ENCODE data around the gene C10orf53.
A peak's percentile ranks its signal among the peaks of the same experiment; 100 is the strongest.

C10orf53 gene

DNA sequence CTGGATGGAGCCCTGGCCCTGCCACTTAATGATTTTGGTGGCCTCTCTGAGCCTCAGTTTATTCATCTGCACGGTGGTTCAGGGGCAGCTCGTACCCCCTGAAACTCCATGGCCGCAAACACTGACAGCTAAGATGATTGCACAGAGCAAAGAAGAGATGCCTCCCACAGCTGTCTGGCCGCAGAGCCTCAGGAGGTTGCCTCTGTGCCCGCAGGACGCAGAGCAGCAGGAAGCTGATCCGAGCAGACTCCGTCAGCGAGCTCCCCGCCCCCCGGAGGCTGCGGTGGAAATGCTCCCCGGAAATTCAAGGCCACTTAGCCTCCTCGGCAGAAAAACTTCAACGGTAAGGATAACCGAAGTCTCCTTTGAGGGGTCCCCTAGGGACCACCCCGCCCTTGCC is 30.2 kb upstream of the C10orf53 start:
- H3K36me3 Mint-ChIP-seq (ENCODE audit: low read depth): no peaks in the 10 kb centered on the region
- H3K27me3 Mint-ChIP-seq: peaks cover 7% of the 10 kb centered on the region
- H3K4me1 Mint-ChIP-seq: peaks cover 21% of the 10 kb centered on the region
- no peaks in the 10 kb centered on the region for H3K9me3 Mint-ChIP-seq
- peak; percentile 59 for DNase-seq
- peak; percentile 69 for ATAC-seq
- no peak overlapping the region for H3K4me3 Mint-ChIP-seq
- no peak overlapping the region for H3K27ac Mint-ChIP-seq

DNA sequence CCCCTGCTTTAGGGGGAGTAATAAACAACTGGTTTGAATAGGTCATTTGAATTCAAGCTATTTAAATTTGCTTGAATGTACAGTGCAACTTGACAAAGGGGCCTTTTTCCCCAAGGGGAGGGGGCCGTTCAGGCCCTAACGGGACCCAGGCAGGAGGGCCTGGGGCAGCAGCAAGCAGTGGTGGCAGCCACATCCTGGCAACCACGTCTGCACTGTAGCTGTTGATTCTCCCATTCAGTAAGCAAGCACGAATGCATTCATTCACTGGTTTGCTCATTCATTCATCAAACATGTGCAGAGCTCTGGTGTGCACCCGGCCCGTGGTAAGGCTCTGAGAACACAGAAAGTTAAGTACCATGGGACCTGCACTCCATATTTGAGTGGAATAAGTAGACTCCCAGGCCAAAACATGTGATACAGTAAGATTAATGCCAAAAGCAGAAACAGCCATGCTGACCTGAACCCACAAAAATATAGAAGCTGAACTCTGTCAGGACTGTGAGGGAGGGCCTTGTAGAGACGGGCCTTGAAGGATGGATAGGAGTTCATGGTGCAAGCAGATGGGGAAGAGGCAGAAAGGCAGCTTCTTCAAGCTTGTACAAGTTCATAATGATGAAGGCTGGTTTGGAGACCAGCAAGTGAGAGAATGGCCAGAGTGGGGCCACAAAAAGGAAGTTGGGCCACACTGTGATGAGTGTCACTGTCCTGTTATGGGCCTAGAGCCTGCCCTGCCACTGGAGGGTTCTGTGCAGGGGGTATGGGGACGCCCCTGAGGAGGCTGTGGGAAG is 29.3 kb upstream of the C10orf53 start:
- Mint-ChIP-seq H3K4me1 (peaks cover 21% of the 10 kb centered on the region), H3K27me3 (peaks cover 7% of the 10 kb centered on the region), H3K36me3 (ENCODE audit: low read depth) (no peaks in the 10 kb centered on the region), H3K9me3 (no peaks in the 10 kb centered on the region), H3K4me3 (no peak overlapping the region), H3K27ac (no peak overlapping the region)
- no peak for ATAC-seq
- no peak for DNase-seq

- H3K27me3 Mint-ChIP-seq: peaks cover 7% of the 10 kb centered on the region
- no peaks in the 10 kb centered on the region for H3K36me3 Mint-ChIP-seq (ENCODE audit: low read depth)
- no peak overlapping the region for H3K27ac Mint-ChIP-seq
- DNase-seq (no peak), ATAC-seq (no peak)
- no peak overlapping the region for H3K4me3 Mint-ChIP-seq
- H3K9me3 Mint-ChIP-seq: no peaks in the 10 kb centered on the region
- peaks cover 21% of the 10 kb centered on the region for H3K4me1 Mint-ChIP-seq
These were observed 28.8 kb upstream of the C10orf53 start for GRCh38 chr10:49650724-49651034.

GRCh38 chr10:49651039-49651835 is 28.2 kb upstream of the C10orf53 start:
- H3K4me3 Mint-ChIP-seq: no peak overlapping the region
- ATAC-seq (no peak), DNase-seq (no peak)
- H3K27ac Mint-ChIP-seq: no peak overlapping the region
- H3K36me3 Mint-ChIP-seq (ENCODE audit: low read depth): no peaks in the 10 kb centered on the region
- no peaks in the 10 kb centered on the region for H3K9me3 Mint-ChIP-seq
- H3K4me1 Mint-ChIP-seq: peaks cover 21% of the 10 kb centered on the region
- H3K27me3 Mint-ChIP-seq: peaks cover 7% of the 10 kb centered on the region

- H3K27me3 Mint-ChIP-seq: peaks cover 7% of the 10 kb centered on the region
- H3K36me3 Mint-ChIP-seq (ENCODE audit: low read depth): no peaks in the 10 kb centered on the region
- no peak for ATAC-seq
- peaks cover 21% of the 10 kb centered on the region for H3K4me1 Mint-ChIP-seq
- H3K27ac Mint-ChIP-seq: no peak overlapping the region
- no peak overlapping the region for H3K4me3 Mint-ChIP-seq
- no peak for DNase-seq
- no peaks in the 10 kb centered on the region for H3K9me3 Mint-ChIP-seq
These were observed 27.5 kb upstream of the C10orf53 start for GRCh38 chr10:49651917-49652316.

DNA sequence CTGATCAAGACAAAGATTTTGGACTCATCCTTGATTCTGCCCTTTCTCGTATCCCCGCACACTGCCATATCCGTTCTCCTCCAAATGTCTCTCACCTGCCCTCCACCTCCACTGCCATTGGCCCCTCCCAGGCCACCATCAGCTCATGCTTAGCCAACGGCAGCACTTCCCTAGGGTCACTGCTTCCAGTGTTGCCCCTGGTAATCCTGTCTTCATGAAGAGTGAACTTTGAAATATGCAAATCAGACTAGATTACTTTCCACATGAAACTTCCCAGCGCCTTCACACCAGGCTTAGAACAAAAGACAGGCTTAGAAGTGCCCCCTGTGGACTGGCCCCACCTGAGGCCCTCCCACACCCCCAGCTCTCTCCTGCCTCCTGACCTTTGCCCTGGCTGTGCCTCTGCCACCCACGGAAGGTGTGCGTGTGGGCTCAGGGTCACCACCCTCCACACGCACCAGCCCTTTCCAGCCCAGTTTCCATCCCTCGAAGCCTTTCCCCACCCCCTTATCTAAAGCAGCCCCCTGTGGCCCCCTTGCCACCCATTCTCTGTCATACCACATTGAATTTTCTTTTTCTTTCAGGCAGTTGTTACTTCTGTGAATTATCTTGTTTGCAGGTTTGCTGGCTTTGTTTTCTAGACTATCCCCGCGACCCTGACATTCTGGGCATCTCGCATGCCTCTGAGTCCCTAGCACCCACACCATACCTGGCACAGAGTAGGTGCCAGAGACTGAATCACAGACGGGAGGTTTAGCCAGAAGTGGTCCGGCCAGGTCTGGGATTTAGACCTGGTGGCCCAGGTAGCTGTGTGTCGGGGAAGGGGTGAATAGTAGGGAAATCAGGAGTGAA is 26.8 kb upstream of the C10orf53 start:
- ATAC-seq (no peak), DNase-seq (no peak)
- Mint-ChIP-seq H3K36me3 (ENCODE audit: low read depth) (no peaks in the 10 kb centered on the region), H3K27ac (no peak overlapping the region), H3K4me3 (no peak overlapping the region), H3K4me1 (peaks cover 21% of the 10 kb centered on the region), H3K27me3 (peaks cover 7% of the 10 kb centered on the region), H3K9me3 (no peaks in the 10 kb centered on the region)

- Mint-ChIP-seq H3K4me3 (no peak overlapping the region), H3K27ac (no peak overlapping the region), H3K9me3 (no peaks in the 10 kb centered on the region), H3K4me1 (peaks cover 17% of the 10 kb centered on the region), H3K36me3 (ENCODE audit: low read depth) (no peaks in the 10 kb centered on the region), H3K27me3 (peaks cover 6% of the 10 kb centered on the region)
- DNase-seq (no peak), ATAC-seq (no peak)
These were observed 26.1 kb upstream of the C10orf53 start for GRCh38 chr10:49653273-49653929.

- no peak for DNase-seq
- Mint-ChIP-seq H3K4me3 (no peak overlapping the region), H3K36me3 (ENCODE audit: low read depth) (no peaks in the 10 kb centered on the region), H3K4me1 (peaks cover 11% of the 10 kb centered on the region), H3K27ac (no peak overlapping the region), H3K27me3 (peaks cover 5% of the 10 kb centered on the region), H3K9me3 (peaks cover 6% of the 10 kb centered on the region)
- no peak for ATAC-seq
These were observed 25.3 kb upstream of the C10orf53 start for GRCh38 chr10:49654036-49654693.

GRCh38 chr10:49655099-49655498 is 24.4 kb upstream of the C10orf53 start:
- H3K36me3 Mint-ChIP-seq (ENCODE audit: low read depth): no peaks in the 10 kb centered on the region
- H3K9me3 Mint-ChIP-seq: peaks cover 13% of the 10 kb centered on the region
- H3K4me3 Mint-ChIP-seq: no peak overlapping the region
- H3K27ac Mint-ChIP-seq: no peak overlapping the region
- no peak for DNase-seq
- ATAC-seq: no peak
- H3K4me1 Mint-ChIP-seq: peaks cover 2% of the 10 kb centered on the region
- peaks cover 5% of the 10 kb centered on the region for H3K27me3 Mint-ChIP-seq

DNA sequence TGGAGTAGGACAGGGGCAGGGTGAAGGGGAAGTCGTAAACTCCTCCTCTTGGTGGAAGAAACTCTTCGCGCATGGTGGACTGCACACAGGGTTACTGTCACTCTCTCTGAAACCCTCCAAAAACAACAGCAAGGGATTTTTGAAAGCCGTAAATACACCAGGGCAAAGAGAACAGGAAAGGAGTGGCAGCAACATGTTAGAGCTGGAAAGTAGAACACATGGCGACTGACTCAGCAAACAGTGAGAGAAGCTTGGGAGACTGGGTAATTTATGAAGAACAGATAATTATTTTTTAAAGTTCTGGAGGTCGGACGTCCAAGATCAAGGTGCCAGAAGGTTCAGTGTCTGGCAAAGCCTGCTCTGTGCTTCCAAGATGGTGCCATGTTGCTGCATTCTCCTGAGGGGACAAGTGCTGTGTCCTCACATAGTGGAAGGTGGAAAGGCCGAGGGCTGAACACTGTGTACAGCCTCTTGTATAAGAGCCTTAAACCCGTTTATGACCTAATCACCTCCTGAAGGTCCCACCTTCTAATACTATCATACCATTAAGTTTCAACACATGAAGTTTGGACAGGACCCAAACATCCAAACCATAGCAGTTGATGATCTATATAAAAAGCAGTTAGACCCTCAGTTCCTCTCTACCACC is 22.5 kb upstream of the C10orf53 start:
- H3K4me3 Mint-ChIP-seq: no peak overlapping the region
- ATAC-seq (no peak), DNase-seq (no peak)
- peaks cover 13% of the 10 kb centered on the region for H3K9me3 Mint-ChIP-seq
- H3K27me3 Mint-ChIP-seq: peaks cover 5% of the 10 kb centered on the region
- H3K27ac Mint-ChIP-seq: no peak overlapping the region
- H3K36me3 Mint-ChIP-seq (ENCODE audit: low read depth): no peaks in the 10 kb centered on the region
- H3K4me1 Mint-ChIP-seq: no peaks in the 10 kb centered on the region

GRCh38 chr10:49657606-49658005 is 21.8 kb upstream of the C10orf53 start:
- no peak for ATAC-seq
- H3K9me3 Mint-ChIP-seq: peaks cover 13% of the 10 kb centered on the region
- no peak overlapping the region for H3K4me3 Mint-ChIP-seq
- no peak for DNase-seq
- H3K27ac Mint-ChIP-seq: no peak overlapping the region
- peaks cover 2% of the 10 kb centered on the region for H3K27me3 Mint-ChIP-seq
- no peaks in the 10 kb centered on the region for H3K4me1 Mint-ChIP-seq
- no peaks in the 10 kb centered on the region for H3K36me3 Mint-ChIP-seq (ENCODE audit: low read depth)

DNA sequence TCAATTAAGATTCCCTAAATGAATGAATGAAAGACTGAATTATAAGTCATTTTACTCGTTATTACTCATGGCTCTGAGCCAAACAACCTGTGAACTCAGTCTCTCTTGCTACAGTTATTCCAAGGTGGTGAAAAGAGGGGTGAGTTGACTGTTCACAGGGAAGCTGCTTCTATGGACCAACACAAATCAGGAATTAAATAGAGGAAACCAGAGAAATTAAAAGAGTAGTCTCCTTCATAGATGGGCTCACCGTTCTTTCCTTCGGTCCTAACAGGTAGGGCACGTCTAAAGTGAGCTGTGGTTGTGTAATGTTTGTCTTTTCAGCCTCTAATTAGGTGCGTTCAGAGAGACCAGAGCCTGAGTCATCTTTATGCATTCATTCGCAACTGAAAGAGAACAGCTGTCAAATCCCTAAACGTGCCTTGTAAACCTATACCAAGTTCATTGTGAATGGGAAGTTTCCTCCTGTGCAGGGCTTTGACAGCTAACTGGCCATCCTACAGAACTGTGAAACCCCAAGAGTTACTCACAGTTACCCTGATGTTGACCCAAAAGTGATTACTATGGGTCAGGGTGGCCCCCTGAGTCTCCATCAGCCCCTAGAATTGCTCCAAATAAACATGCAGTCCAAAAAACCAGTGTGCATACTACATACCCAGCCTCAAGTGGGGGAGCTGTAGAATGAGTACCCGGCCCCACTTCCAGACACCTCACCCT is 18.2 kb upstream of the C10orf53 start:
- no peaks in the 10 kb centered on the region for H3K27me3 Mint-ChIP-seq
- no peak overlapping the region for H3K4me3 Mint-ChIP-seq
- no peak overlapping the region for H3K27ac Mint-ChIP-seq
- H3K36me3 Mint-ChIP-seq (ENCODE audit: low read depth): no peaks in the 10 kb centered on the region
- peaks cover 13% of the 10 kb centered on the region for H3K9me3 Mint-ChIP-seq
- ATAC-seq: no peak
- DNase-seq: no peak
- H3K4me1 Mint-ChIP-seq: no peaks in the 10 kb centered on the region

GRCh38 chr10:49662169-49662830 is 17.2 kb upstream of the C10orf53 start:
- H3K4me1 Mint-ChIP-seq: no peaks in the 10 kb centered on the region
- ATAC-seq (no peak), DNase-seq (no peak)
- H3K9me3 Mint-ChIP-seq: peaks cover 13% of the 10 kb centered on the region
- H3K27me3 Mint-ChIP-seq: no peaks in the 10 kb centered on the region
- H3K36me3 Mint-ChIP-seq (ENCODE audit: low read depth): no peaks in the 10 kb centered on the region
- H3K27ac Mint-ChIP-seq: no peak overlapping the region
- H3K4me3 Mint-ChIP-seq: no peak overlapping the region
